MCF 10A (cell line): ENCODE data around the gene NFE2L1. TPM values are rescaled to one million over a fixed set of nuclear protein-coding genes. Genes with fewer than 3 reads are reported as not detected.
"Not testable (repeated sequence)": the region's sequence is repeated elsewhere in the genome, so short reads cannot be mapped to it uniquely, and the experiment has no call there.

Experiments used
- BruUV-seq: library from RNA; stranded (reverse); fragments of 400-500 nt; replicated peaks from 2 replicates; lab custom pipeline; 2021; lab: Mats Ljungman, UMichigan
- CTCF ChIA-PET: fragments of 300-600 bp; sonication (Branson Sonifier 250); formaldehyde crosslinking; extraction: SDS; loops from one replicate; lab custom pipeline; 2021; ENCODE audit warnings: antibody characterized with exemption, inconsistent platforms; lab: Yijun Ruan, JAX
- POLR2A ChIA-PET: fragments of 300-600, 350-650 bp; sonication (Branson Sonifier 250); formaldehyde crosslinking; extraction: SDS; loops from one replicate; lab custom pipeline; 2020; ENCODE audit warnings: antibody characterized with exemption, inconsistent platforms; lab: Yijun Ruan, JAX
- DNase-seq: peaks from one replicate; pipeline ENCODE4 v3.0.0-alpha.2; 2018; ENCODE audit not compliant: unreplicated experiment
- H3K27ac Mint-ChIP-seq: one replicate; pipeline ENCODE4 v1.8.0; 2022; ENCODE audit warnings: mild to moderate bottlenecking, low read depth, mixed read lengths; ENCODE audit not compliant: unreplicated experiment
- H3K27me3 Mint-ChIP-seq: one replicate; pipeline ENCODE4 v1.8.0; 2022; ENCODE audit warnings: mixed read lengths; ENCODE audit not compliant: insufficient read depth, unreplicated experiment
- H3K36me3 Mint-ChIP-seq: one replicate; pipeline ENCODE4 v1.8.0; 2022; ENCODE audit warnings: mild to moderate bottlenecking, moderate library complexity, mixed read lengths; ENCODE audit not compliant: insufficient read depth, unreplicated experiment
- H3K4me1 Mint-ChIP-seq: one replicate; pipeline ENCODE4 v1.8.0; 2022; ENCODE audit warnings: mixed read lengths; ENCODE audit not compliant: insufficient read depth, unreplicated experiment
- H3K4me3 Mint-ChIP-seq: one replicate; pipeline ENCODE4 v1.8.0; 2022; ENCODE audit warnings: mild to moderate bottlenecking, moderate library complexity, mixed read lengths; ENCODE audit not compliant: unreplicated experiment
- H3K9me3 Mint-ChIP-seq: one replicate; pipeline ENCODE4 v1.8.0; 2022; ENCODE audit warnings: mixed read lengths; ENCODE audit not compliant: unreplicated experiment
- CTCF ChIP-seq: fragments of 200-600 bp; IDR thresholded peaks from one replicate; pipeline ENCODE4 v1.8.0; 2022; ENCODE audit warnings: antibody characterized with exemption, mild to moderate bottlenecking; ENCODE audit not compliant: unreplicated experiment
- intact Hi-C: fragments of 100-400 bp; cut with micrococcal nuclease; formaldehyde crosslinking; loops from 2 replicates; pipeline ENCODE4 v1.14.1; 2022
- total RNA-seq: library from RNA; stranded (reverse); gene quantifications from 2 replicates; pipeline ENCODE4 v1.2.3, GENCODE V29; 2022

Gene NFE2L1
- total RNA-seq, 1 experiment from 2014 or later: 235 TPM

GRCh38 chr17:48070195-48070594, 22.0 kb downstream of the NFE2L1 start:
- H3K27ac Mint-ChIP-seq: no peak overlapping the region
- no peaks in the 10 kb centered on the region for H3K27me3 Mint-ChIP-seq
- no peaks in the 10 kb centered on the region for H3K9me3 Mint-ChIP-seq
- CTCF ChIA-PET: interaction anchor here (0.6 kb wide), 1 partner anchor 16 kb away, joined by 3 read pairs; no protein-coding TSS in a partner anchor
- DNase-seq: no peak
- intact Hi-C loops: no loop called here
- BruUV-seq: TSS peak; percentile 86
- peaks cover 90% of the 10 kb centered on the region for H3K36me3 Mint-ChIP-seq
- H3K4me1 Mint-ChIP-seq: peaks cover 19% of the 10 kb centered on the region
- TF ChIP-seq CTCF: no peak
- H3K4me3 Mint-ChIP-seq: no peak overlapping the region
- POLR2A ChIA-PET: interaction anchor here (8.2 to 9.8 kb wide), 2 partner anchors 19 to 44 kb away, joined by 72 to 353 read pairs; partner anchors contain the start of gene NFE2L1

- H3K9me3 Mint-ChIP-seq: no peaks in the 10 kb centered on the region
- POLR2A ChIA-PET: interaction anchor here (0.7 to 6.8 kb wide), 3 partner anchors 10 to 44 kb away, joined by 3 to 83 read pairs (median 74); partner anchors contain the start of gene NFE2L1
- no TSS peak for BruUV-seq
- no peak overlapping the region for H3K27ac Mint-ChIP-seq
- H3K36me3 Mint-ChIP-seq: peaks cover 86% of the 10 kb centered on the region
- H3K27me3 Mint-ChIP-seq: no peaks in the 10 kb centered on the region
- intact Hi-C loops: no loop called here
- CTCF ChIA-PET: interaction anchor here (0.7 to 16.0 kb wide), 4 partner anchors 9 to 43 kb away, joined by 3 to 202 read pairs (median 13); partner anchors contain the start of gene SNX11
- no peak for DNase-seq
- no peak for TF ChIP-seq CTCF
- peaks cover 16% of the 10 kb centered on the region for H3K4me1 Mint-ChIP-seq
- no peak overlapping the region for H3K4me3 Mint-ChIP-seq
Measured at GRCh38 chr17:48071654-48072053, 23.5 kb downstream of the NFE2L1 start.

GRCh38 chr17:48072811-48073210, 24.7 kb downstream of the NFE2L1 start:
- H3K27me3 Mint-ChIP-seq, H3K27ac Mint-ChIP-seq, BruUV-seq, DNase-seq, H3K9me3 Mint-ChIP-seq, intact Hi-C loops, H3K4me3 Mint-ChIP-seq: not testable (repeated sequence)
- peaks cover 86% of the 10 kb centered on the region for H3K36me3 Mint-ChIP-seq
- ChIA-PET POLR2A (interaction anchor here (0.6 to 6.8 kb wide), 7 partner anchors 8 to 55 kb away, joined by 3 to 83 read pairs (median 8); partner anchors contain the start of gene NFE2L1), CTCF (interaction anchor here (1.2 to 16.0 kb wide), 5 partner anchors 8 to 62 kb away, joined by 3 to 202 read pairs (median 10); no protein-coding TSS in a partner anchor)
- H3K4me1 Mint-ChIP-seq: peaks cover 16% of the 10 kb centered on the region

GRCh38 chr17:48073566-48074094, 25.5 kb downstream of the NFE2L1 start:
- Mint-ChIP-seq H3K27ac (peak overlapping the region; percentile 41), H3K4me1 (peaks cover 12% of the 10 kb centered on the region)
- not testable (repeated sequence) for DNase-seq

More at GRCh38 chr17:48073566-48074094, 25.5 kb downstream of the NFE2L1 start:
- not testable (repeated sequence) for H3K4me3 Mint-ChIP-seq, H3K27me3 Mint-ChIP-seq, BruUV-seq, H3K9me3 Mint-ChIP-seq
- intact Hi-C loops: loop anchor here (1.0 kb wide), 2 partner anchors 25 to 47 kb away; partner anchors contain the start of gene NFE2L1
- POLR2A ChIA-PET: interaction anchor here (0.7 to 6.8 kb wide), 13 partner anchors 8 to 125 kb away, joined by 3 to 83 read pairs (median 4); partner anchors contain the start of gene NFE2L1
- CTCF ChIA-PET: interaction anchor here (0.6 to 16.0 kb wide), 12 partner anchors 8 to 960 kb away, joined by 3 to 202 read pairs (median 5); partner anchors contain the start of gene NFE2L1
- H3K36me3 Mint-ChIP-seq: peaks cover 82% of the 10 kb centered on the region
